Adipocyte (in vitro differentiated cells): ENCODE measurements around the gene NEU1.

Experiments
- DNase-seq: peaks from one replicate; pipeline ENCODE4 v3.0.0-alpha.2; 2015; ENCODE audit warnings: low read depth
- H3K27me3 ChIP-seq: replicated peaks from 2 replicates; pipeline ENCODE4 v1.7.0; 2013; ENCODE audit warnings: mild to moderate bottlenecking, low read length, moderate library complexity; ENCODE audit not compliant: control insufficient read depth, insufficient read depth
- H3K36me3 ChIP-seq: 2 replicates; pipeline ENCODE4 v1.7.0; 2013; ENCODE audit warnings: low read length, mild to moderate bottlenecking, moderate library complexity; ENCODE audit not compliant: control insufficient read depth, insufficient read depth, severe bottlenecking
- H3K4me1 ChIP-seq: 2 replicates; pipeline ENCODE4 v1.7.0; 2013; ENCODE audit warnings: mild to moderate bottlenecking, low read length, moderate library complexity; ENCODE audit not compliant: control insufficient read depth, insufficient read depth
- H3K4me3 ChIP-seq: 2 replicates; pipeline ENCODE4 v1.7.0; 2013; ENCODE audit warnings: mild to moderate bottlenecking, low read length, moderate library complexity
- H3K9ac ChIP-seq: 2 replicates; pipeline ENCODE4 v1.7.0; 2013; ENCODE audit warnings: mild to moderate bottlenecking, low read length, moderate library complexity
- H3K9me3 ChIP-seq: 2 replicates; pipeline ENCODE4 v1.7.0; 2013; ENCODE audit warnings: mild to moderate bottlenecking, low read length, moderate library complexity; ENCODE audit not compliant: control insufficient read depth

NEU1 gene

GRCh38 chr6:31879143-31879542 lies 16.5 kb upstream of the NEU1 start:
- H3K9me3 ChIP-seq = no peaks in the 10 kb centered on the region
- H3K9ac ChIP-seq = no peak overlapping the region
- no peaks in the 10 kb centered on the region for H3K4me1 ChIP-seq
- H3K27me3 ChIP-seq = no peaks in the 10 kb centered on the region
- no peak overlapping the region for H3K4me3 ChIP-seq
- no peak for DNase-seq
- H3K36me3 ChIP-seq = peaks cover 44% of the 10 kb centered on the region

GRCh38 chr6:31878726-31879125 lies 16.1 kb upstream of the NEU1 start, which contains the start of gene SLC44A4:
Gene SLC44A4, minus strand, starts transcription at chr6:31878997. Its CDS starts 17 bp downstream, at chr6:31878980.
- no peaks in the 10 kb centered on the region for H3K9me3 ChIP-seq
- no peaks in the 10 kb centered on the region for H3K27me3 ChIP-seq
- no peak within 1 kb of the TSS for H3K9ac ChIP-seq
- H3K4me3 ChIP-seq = no peak within 1 kb of the TSS
- DNase-seq = no peak
- peaks cover 40% of the 10 kb centered on the region for H3K36me3 ChIP-seq
- no peaks in the 10 kb centered on the region for H3K4me1 ChIP-seq

- Histone ChIP-seq H3K27me3 (no peaks in the 10 kb centered on the region), H3K36me3 (peaks cover 34% of the 10 kb centered on the region), H3K9me3 (no peaks in the 10 kb centered on the region), H3K4me1 (no peaks in the 10 kb centered on the region), H3K9ac (no peak overlapping the region), H3K4me3 (no peak overlapping the region)
- no peak for DNase-seq
Observed at GRCh38 chr6:31878222-31878621, 15.6 kb upstream of the NEU1 start.

DNA sequence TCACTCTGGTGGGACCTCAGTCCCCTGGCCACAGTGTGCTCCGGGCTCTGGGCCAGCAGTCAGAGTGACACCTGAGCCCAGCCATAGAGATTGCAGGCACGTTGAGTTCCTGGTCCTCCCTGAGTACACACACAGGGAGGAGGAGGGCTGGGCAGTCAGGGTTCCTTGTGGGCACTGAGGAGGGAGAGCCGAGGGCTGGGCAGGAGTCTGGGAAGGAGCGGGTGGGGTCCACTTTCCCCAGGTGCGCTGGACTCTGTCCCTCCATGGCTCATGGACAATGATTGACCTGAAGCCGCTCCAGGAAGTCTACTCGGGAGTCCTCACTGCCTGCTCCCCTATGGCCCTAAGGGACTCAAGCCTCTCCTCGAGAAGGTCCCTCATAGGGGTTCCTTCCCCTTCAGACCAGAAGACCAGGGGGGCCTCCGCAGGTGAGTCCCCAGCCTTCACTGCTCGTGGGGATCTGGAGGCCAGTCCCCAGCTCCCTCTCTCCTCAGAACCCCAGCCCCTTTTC lies 15.1 kb upstream of the NEU1 start:
- Histone ChIP-seq H3K9me3 (no peaks in the 10 kb centered on the region), H3K36me3 (peaks cover 29% of the 10 kb centered on the region), H3K9ac (no peak overlapping the region), H3K4me1 (no peaks in the 10 kb centered on the region), H3K4me3 (no peak overlapping the region), H3K27me3 (no peaks in the 10 kb centered on the region)
- DNase-seq = no peak

DNA sequence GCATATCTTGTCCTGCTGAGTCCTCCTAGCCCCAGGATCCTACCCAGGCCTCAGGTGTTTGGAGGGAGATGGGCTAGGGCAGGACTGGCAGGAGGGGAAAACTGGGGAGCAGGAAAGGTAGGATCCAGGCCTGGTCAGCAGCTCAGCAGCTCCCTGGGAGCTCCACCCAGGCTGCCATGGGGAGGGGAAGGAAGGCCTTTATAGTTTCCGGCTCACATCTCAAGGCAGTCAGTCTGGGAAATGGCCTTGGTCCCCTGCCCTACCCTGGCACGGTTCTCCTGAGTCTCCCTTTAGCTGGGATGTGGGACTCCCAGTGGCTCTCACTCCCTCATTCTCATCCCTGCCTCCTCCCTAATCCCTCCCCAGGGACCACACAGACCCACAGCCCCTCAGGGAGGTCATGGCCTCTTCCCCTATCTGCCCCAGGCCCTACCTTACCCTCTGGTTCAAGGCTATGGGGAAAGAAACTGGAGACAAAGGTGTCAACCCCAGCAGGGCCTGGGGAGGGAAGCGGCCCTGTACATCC lies 14.6 kb upstream of the NEU1 start:
- no peak for DNase-seq
- H3K9ac ChIP-seq = no peak overlapping the region
- H3K27me3 ChIP-seq = no peaks in the 10 kb centered on the region
- peaks cover 24% of the 10 kb centered on the region for H3K36me3 ChIP-seq
- H3K9me3 ChIP-seq = no peaks in the 10 kb centered on the region
- no peaks in the 10 kb centered on the region for H3K4me1 ChIP-seq
- no peak overlapping the region for H3K4me3 ChIP-seq

DNA sequence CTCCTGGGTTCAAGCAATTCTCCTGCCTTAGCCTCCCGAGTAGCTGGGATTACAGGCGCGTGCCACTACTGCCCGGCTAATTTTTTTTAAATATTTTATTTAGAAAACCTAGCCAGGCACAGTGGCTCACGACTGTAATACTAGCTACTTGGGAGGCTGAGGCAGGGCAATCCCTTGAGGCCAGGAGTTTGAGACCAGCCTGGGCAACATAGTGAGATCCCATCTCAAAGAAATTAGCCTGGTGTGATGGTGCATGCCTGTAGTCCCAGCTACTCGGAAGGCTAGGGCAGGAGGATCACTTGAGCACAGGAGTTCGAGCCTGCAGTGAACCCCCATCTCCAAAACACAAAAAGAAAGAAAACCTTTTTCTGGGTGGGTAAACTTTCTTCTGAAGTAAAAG lies 13.7 kb upstream of the NEU1 start:
- H3K36me3 ChIP-seq = peaks cover 20% of the 10 kb centered on the region
- no peaks in the 10 kb centered on the region for H3K9me3 ChIP-seq
- H3K27me3 ChIP-seq = no peaks in the 10 kb centered on the region
- H3K4me3 ChIP-seq = no peak overlapping the region
- H3K9ac ChIP-seq = no peak overlapping the region
- H3K4me1 ChIP-seq = no peaks in the 10 kb centered on the region
- no peak for DNase-seq

DNA sequence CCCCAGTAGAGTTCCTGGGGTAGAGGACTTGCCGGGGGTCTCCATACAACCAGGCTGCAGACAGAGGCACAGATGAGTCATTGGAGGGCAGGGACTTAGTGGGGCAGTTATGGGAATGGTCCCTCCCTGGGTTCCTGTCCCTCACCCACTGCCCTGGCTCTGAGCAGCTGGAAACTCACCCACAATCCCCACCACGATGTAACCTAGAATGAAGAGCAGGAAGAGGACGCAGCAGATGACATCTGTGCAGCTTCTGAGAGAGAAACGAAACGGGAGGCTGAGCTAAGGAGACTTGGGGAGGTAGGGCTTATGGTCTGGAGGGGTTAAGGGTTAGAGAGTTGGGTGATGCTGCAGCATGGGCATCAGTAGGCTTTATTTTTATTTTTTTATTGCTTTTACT lies 13.3 kb upstream of the NEU1 start:
- no peaks in the 10 kb centered on the region for H3K9me3 ChIP-seq
- H3K9ac ChIP-seq = no peak overlapping the region
- DNase-seq = no peak
- H3K4me1 ChIP-seq = no peaks in the 10 kb centered on the region
- H3K4me3 ChIP-seq = no peak overlapping the region
- H3K27me3 ChIP-seq = no peaks in the 10 kb centered on the region
- H3K36me3 ChIP-seq = peaks cover 15% of the 10 kb centered on the region

DNA sequence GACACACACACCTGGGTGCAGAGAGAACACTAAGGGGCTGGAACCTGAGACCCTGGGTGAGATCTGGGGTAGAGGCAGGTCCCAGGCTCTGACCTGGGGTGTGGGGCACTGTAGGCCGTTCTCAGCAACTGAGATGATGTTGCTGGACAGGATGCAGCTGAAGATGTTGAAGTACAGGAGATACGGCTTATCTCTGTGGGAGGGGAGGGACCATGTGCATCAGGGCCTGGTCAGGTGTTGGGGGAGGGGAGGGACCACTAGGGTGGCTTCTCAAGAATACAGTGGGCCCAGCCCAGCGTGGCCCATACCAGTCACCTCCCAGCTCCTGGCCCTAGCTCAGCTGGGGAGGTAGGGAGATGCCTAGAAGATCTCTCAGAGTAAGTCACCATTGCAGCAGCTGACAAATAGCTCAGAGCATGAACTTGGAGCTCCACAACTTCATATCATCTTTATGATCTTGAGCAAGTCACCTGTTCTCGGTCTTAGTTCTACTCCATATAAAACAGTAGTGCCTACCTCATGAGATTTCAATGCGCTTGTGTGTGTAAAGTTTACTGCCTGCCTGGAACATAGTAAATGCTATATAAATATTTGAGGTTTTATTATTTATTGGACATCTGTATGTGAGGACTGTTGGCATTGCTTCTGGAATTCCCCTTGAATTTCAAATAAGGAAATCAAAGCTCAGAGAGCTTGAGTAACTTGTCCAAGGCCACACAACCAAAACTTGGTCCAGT lies 12.4 kb upstream of the NEU1 start:
- no peak for DNase-seq
- Histone ChIP-seq H3K9ac (no peak overlapping the region), H3K27me3 (no peaks in the 10 kb centered on the region), H3K4me1 (no peaks in the 10 kb centered on the region), H3K4me3 (no peak overlapping the region), H3K9me3 (no peaks in the 10 kb centered on the region), H3K36me3 (peaks cover 7% of the 10 kb centered on the region)

DNA sequence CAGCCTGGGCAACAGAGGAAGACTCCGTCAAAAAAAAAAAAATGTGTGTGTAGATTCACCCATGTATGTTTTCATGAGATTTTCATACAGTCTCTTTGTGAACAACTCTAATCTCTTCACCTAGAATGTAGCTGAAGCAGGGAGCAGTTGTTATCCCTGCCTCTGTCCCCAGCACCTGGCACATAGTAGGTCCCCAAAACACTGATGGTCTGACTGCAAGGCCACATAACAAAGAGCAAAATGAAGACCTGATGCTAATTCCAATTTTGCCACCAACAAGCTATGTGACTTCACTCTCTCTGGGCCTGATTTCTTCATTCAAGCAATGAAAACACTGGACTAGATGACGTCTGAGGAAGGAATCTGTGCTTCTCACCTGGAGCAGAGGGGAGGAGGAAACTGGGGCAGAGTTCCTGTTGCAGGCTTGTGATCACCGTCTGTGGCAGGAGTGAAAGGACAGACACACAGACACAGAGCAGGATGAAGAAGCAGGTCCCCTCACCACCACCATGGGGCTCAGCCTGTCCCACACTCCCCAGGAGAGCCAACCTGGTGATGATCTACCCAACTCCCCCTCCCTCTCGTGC lies 11.6 kb upstream of the NEU1 start:
- Histone ChIP-seq H3K4me1 (no peaks in the 10 kb centered on the region), H3K4me3 (no peak overlapping the region), H3K9me3 (no peaks in the 10 kb centered on the region), H3K27me3 (peaks cover under 1% of the 10 kb centered on the region), H3K36me3 (no peaks in the 10 kb centered on the region), H3K9ac (no peak overlapping the region)
- no peak for DNase-seq

DNA sequence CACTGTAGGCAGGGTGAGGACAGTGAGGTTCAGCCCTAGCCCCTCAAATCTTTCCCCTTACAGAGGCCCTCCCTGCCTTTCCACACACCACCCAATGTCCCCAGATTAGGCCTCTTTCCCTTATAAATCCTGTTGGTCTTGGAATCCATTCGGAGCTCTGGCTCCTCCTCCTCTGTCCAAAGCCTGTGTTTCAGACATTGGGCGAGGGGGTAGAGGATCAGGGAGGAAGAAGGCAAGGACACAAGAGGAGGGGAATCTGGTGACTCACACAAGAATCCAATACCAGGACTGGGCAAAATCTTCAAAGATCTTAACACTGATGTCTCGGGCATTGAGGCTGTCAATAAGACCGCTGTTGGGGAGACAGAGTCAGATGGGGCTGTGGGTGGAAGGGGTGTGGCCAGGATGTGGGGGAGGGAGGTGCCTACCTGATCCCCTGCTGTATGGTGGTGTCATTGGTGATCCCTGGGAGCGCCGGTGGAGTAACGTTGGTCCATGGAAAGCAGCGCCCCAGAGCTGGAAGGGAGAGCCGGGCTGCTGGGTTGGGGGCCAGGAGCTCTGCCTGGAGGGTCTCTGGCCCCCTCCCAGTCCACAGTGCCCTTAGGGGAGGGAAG lies 8.5 kb upstream of the NEU1 start:
- Histone ChIP-seq H3K4me3 (no peak overlapping the region), H3K9me3 (no peaks in the 10 kb centered on the region), H3K36me3 (no peaks in the 10 kb centered on the region), H3K9ac (no peak overlapping the region), H3K4me1 (no peaks in the 10 kb centered on the region), H3K27me3 (peaks cover 7% of the 10 kb centered on the region)
- peak; percentile 44 for DNase-seq

DNA sequence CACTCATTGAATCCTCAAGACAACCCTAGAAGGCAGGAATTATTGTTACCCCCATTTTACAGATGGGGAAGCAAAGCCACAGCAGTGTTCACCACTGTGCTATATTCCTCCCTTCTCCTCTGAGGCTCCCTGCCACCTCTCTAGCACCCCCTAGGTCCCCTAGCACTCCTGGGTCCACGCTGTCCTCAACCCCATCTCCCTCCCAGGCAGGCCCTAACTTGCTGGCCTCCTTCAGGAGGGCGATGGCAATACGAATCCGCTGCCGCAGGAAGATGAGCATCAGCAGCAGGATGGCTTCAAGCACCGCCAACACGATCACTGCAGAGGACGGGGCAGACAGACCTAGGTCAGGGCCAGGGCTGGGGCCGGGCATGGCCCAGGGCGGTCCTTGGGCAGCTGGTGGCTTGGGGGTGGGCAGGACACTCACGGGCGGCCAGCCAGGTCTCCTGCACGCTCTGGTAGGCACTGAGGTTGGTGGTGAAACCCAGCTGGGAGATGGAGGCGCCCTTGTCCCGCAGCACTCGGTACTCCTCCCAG lies 7.8 kb upstream of the NEU1 start:
- H3K9ac ChIP-seq = no peak overlapping the region
- H3K4me1 ChIP-seq = no peaks in the 10 kb centered on the region
- peaks cover 7% of the 10 kb centered on the region for H3K27me3 ChIP-seq
- H3K9me3 ChIP-seq = no peaks in the 10 kb centered on the region
- DNase-seq = no peak
- no peaks in the 10 kb centered on the region for H3K36me3 ChIP-seq
- no peak overlapping the region for H3K4me3 ChIP-seq
